Fibroblast of the aortic adventitia (primary cell): Measurements from ENCODE around the gene CA12. TPM values are rescaled to one million over a fixed set of nuclear protein-coding genes. Genes with fewer than 3 reads are reported as not detected.
A peak's percentile ranks its signal among the peaks of the same experiment; 100 is the strongest.

ENCODE experiments used
- DNase-seq: peaks from one replicate; pipeline ENCODE4 v3.0.0-alpha.2; 2010; ENCODE audit warnings: low read depth
- H3K4me3 ChIP-seq: 2 replicates; pipeline ENCODE4 v1.5.1; 2011; ENCODE audit warnings: low read depth, mild to moderate bottlenecking, control low read depth, low read length, moderate library complexity
- CTCF ChIP-seq: IDR thresholded peaks from 2 replicates; pipeline ENCODE4 v1.5.1; 2011; ENCODE audit warnings: mild to moderate bottlenecking, low read length, control low read depth, inconsistent platforms; ENCODE audit not compliant: insufficient read depth
- total RNA-seq: library from RNA; depleted of rRNA; stranded (reverse); fragments of >200 nt; gene quantifications from 2 replicates; pipeline ENCODE4 v1.2.3, GENCODE V29; 2012; ENCODE audit warnings: low replicate concordance

Gene CA12
- total RNA-seq, 1 donor: 174 TPM

GRCh38 chr15:63385911-63386531, 4.4 kb upstream of the CA12 start:
- no peak for DNase-seq
- TF ChIP-seq CTCF: no peak
- H3K4me3 ChIP-seq: no peak overlapping the region

GRCh38 chr15:63384906-63385305, 3.3 kb upstream of the CA12 start:
- DNase-seq: no peak
- no peak overlapping the region for H3K4me3 ChIP-seq
- TF ChIP-seq CTCF: no peak

- no peak for TF ChIP-seq CTCF
- peak; percentile 38 for DNase-seq
- no peak overlapping the region for H3K4me3 ChIP-seq
Measured at GRCh38 chr15:63382966-63383710, 1.5 kb upstream of the CA12 start.

GRCh38 chr15:63380808-63381282, 801 bp downstream of the CA12 start:
- no peak for TF ChIP-seq CTCF
- peak; percentile 63 for DNase-seq
- H3K4me3 ChIP-seq: peak overlapping the region; percentile 86

GRCh38 chr15:63380151-63380807, 1.4 kb downstream of the CA12 start:
- H3K4me3 ChIP-seq: peak overlapping the region; percentile 86
- DNase-seq: peak; percentile 32
- no peak for TF ChIP-seq CTCF

- DNase-seq: peak; percentile 17
- peak overlapping the region; percentile 86 for H3K4me3 ChIP-seq
- no peak for TF ChIP-seq CTCF
Measured at GRCh38 chr15:63379492-63380150, 2.0 kb downstream of the CA12 start.
